HG03575 (cell line): ENCODE measurements around the gene GALNT16.

Source experiments
- ATAC-seq: cut with Tn5 transposase; IDR thresholded peaks from one replicate; pipeline ENCODE4 v1.9.1; 2021; ENCODE audit not compliant: unreplicated experiment, insufficient number of reproducible peaks, low FRiP score; ENCODE audit errors: extremely low read depth

GALNT16 gene

GRCh38 chr14:69326611-69327010 lies 66.7 kb downstream of the GALNT16 start:
- no peak for ATAC-seq

- ATAC-seq = no peak
Observed at GRCh38 chr14:69327507-69327906, 67.5 kb downstream of the GALNT16 start.

- no peak for ATAC-seq
Observed at GRCh38 chr14:69328317-69328716, 68.4 kb downstream of the GALNT16 start.

- ATAC-seq = no peak
Observed at GRCh38 chr14:69328765-69329164, 68.8 kb downstream of the GALNT16 start.

- no peak for ATAC-seq
Observed at GRCh38 chr14:69331206-69331605, 71.2 kb downstream of the GALNT16 start.

GRCh38 chr14:69332782-69333395 lies 72.9 kb downstream of the GALNT16 start:
- ATAC-seq = no peak

GRCh38 chr14:69333791-69334337 lies 73.9 kb downstream of the GALNT16 start:
- no peak for ATAC-seq

GRCh38 chr14:69334576-69334975 lies 74.6 kb downstream of the GALNT16 start:
- ATAC-seq = no peak

GRCh38 chr14:69335371-69335771 lies 75.4 kb downstream of the GALNT16 start:
- no peak for ATAC-seq

- no peak for ATAC-seq
Observed at GRCh38 chr14:69337984-69338383, 78.0 kb downstream of the GALNT16 start.

- ATAC-seq = no peak
Observed at GRCh38 chr14:69339426-69339825, 79.5 kb downstream of the GALNT16 start.

- no peak for ATAC-seq
Observed at GRCh38 chr14:69342928-69343525, 83.1 kb downstream of the GALNT16 start.

GRCh38 chr14:69344171-69344570 lies 84.2 kb downstream of the GALNT16 start:
- ATAC-seq = no peak

- ATAC-seq = no peak
Observed at GRCh38 chr14:69345402-69345801, 85.4 kb downstream of the GALNT16 start.

- ATAC-seq = no peak
Observed at GRCh38 chr14:69346710-69347109, 86.8 kb downstream of the GALNT16 start.

GRCh38 chr14:69349091-69349777 lies 89.3 kb downstream of the GALNT16 start:
- no peak for ATAC-seq

GRCh38 chr14:69350892-69351291 lies 90.9 kb downstream of the GALNT16 start:
- ATAC-seq = no peak

- ATAC-seq = no peak
Observed at GRCh38 chr14:69351385-69351784, 91.4 kb downstream of the GALNT16 start.

- no peak for ATAC-seq
Observed at GRCh38 chr14:69351911-69352310, 92.0 kb downstream of the GALNT16 start.

GRCh38 chr14:69353168-69353567 lies 93.2 kb downstream of the GALNT16 start:
- ATAC-seq = no peak
